Pulmonary artery endothelial cell (primary cell): ENCODE measurements around the gene BSG. TPM values are rescaled to one million over a fixed set of nuclear protein-coding genes. Genes with fewer than 3 reads are reported as not detected.

Experiments
- DNase-seq: peaks from one replicate; pipeline ENCODE4 v3.0.0-alpha.2; 2011; ENCODE audit warnings: low read depth, low spot score
- total RNA-seq: library from RNA; depleted of rRNA; stranded (reverse); fragments of >200 nt; gene quantifications from 2 replicates; pipeline ENCODE4 v1.2.3, GENCODE V29; 2014

BSG gene
- total RNA-seq, 1 donor from 2014 or later = 352 TPM

DNA sequence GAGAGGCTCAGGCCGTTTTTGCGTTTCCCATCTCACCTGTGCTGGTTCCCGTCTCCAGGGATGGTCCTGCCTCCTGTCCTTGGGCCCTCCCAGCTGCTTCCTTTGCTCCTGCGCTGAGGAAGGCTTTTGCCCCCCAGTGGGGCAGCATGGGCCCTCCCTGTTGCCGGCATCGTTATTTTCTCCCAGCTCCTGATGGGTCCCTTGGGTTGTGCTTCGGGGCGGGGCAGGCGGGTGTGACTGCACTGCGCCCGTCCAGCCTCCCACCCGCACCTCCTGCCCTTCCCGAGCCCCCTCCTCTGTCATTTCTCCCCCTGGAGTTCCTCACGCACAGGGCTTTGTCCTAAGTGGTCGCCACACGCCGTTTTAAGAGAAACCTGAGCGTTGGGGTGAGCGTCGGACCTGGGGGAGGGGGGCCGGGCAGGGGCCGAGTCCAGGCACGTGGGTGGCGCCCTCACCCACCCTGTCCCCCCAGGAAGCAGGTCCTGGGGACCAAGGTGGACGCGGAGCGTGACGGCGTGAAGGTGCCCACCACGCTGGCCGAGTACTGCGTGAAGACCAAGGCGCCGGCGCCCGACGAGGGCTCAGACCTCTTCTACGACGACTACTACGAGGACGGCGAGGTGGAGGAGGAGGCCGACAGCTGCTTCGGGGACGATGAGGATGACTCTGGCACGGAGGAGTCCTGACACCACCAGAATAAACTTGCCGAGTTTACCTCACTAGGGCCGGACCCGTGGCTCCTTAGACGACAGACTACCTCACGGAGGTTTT is 31.3 kb upstream of the BSG start:
- no peak for DNase-seq

DNA sequence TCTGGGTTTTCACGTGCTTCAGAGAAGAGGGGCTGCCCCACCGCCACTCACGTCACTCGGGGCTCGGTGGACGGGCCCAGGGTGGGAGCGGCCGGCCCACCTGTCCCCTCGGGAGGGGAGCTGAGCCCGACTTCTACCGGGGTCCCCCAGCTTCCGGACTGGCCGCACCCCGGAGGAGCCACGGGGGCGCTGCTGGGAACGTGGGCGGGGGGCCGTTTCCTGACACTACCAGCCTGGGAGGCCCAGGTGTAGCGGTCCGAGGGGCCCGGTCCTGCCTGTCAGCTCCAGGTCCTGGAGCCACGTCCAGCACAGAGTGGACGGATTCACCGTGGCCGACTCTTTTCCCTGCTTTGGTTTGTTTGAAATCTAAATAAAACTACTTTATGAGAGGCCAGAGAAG is 30.7 kb upstream of the BSG start:
- DNase-seq = no peak

DNA sequence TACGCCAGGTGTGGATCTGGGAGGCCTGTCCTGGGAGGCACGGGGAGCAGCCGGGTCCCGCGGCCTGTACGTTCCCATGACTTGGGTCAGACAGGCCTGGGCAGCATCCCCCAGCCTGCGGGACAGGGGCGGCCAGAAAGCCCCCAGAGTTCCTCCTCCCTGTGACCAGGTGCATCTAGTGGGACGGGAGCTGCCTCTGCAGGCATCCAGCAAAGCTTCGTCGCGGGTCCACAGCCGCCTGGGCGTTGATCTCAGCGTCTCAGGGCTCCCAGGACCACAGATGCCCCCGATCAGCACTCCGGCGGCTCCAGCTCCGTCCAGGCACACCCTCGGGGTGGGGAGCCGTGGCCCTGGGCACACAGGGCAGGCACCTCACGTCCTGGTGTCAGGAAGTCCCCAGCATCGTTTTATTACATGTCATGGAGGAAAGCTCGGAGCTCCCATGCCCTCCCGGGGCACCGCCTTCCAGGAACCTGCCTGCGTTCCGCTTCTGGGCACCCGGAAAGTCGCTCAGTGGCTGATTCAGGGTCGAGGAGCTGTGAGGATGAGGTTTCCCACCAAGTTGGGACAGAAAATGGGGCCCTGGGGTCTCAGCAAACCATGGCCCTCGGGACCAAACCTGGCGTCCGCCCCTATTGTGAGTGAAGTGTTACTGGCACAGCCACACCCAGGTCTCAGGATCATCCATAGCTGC is 30.1 kb upstream of the BSG start:
- no peak for DNase-seq

DNA sequence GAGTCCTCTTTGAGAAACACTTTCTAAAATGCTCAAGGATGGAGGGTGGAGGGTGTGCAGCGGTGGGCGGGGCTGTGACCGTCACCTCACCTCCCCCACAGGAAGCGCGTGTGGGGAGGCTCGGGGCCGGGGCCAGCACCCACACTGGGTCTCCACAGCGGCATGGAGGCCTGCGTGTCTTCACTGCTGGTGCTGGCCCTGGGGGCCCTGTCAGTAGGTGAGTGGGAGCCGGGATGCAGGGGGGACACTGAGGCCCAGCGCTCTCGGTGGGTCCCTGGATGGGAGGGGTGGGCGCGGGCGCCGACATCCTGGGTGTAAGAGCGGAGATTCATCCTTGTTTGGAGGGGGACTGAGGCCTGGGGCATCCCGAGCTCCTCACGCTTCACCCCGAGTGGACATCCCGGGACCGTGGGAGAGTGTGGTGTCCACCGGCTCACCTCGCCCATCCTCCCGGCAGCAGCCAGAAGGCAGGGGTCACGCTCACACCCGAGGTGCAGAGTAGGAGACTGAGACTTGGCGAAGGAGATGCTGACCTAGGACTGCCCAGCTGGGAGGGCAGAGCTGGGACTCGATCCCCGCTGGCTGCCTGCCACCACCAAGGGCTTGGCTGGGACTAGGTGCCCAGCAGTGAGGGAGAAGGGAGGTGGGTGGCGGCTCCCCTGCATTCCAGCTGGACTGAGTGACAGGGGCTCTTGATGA is 28.3 kb upstream of the BSG start, which contains the start of gene GZMM:
GZMM (plus strand) TSS at position 144 of the 699 bp plus-strand sequence; CDS start at position 163, 19 bp downstream.
- DNase-seq = no peak

DNA sequence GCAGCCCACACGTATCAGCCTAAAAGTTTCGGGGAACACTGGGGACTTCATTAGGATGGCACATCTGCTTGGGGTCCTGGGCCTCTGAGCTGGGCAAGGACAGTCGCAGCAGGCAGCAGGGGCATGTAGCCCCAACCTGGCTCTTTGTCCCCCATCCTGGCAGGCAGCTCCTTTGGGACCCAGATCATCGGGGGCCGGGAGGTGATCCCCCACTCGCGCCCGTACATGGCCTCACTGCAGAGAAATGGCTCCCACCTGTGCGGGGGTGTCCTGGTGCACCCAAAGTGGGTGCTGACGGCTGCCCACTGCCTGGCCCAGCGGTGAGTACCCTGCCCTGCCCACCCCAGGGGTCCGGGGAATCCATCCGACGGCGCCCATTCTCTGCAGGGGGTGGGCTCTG is 25.3 kb upstream of the BSG start:
- DNase-seq = no peak

DNA sequence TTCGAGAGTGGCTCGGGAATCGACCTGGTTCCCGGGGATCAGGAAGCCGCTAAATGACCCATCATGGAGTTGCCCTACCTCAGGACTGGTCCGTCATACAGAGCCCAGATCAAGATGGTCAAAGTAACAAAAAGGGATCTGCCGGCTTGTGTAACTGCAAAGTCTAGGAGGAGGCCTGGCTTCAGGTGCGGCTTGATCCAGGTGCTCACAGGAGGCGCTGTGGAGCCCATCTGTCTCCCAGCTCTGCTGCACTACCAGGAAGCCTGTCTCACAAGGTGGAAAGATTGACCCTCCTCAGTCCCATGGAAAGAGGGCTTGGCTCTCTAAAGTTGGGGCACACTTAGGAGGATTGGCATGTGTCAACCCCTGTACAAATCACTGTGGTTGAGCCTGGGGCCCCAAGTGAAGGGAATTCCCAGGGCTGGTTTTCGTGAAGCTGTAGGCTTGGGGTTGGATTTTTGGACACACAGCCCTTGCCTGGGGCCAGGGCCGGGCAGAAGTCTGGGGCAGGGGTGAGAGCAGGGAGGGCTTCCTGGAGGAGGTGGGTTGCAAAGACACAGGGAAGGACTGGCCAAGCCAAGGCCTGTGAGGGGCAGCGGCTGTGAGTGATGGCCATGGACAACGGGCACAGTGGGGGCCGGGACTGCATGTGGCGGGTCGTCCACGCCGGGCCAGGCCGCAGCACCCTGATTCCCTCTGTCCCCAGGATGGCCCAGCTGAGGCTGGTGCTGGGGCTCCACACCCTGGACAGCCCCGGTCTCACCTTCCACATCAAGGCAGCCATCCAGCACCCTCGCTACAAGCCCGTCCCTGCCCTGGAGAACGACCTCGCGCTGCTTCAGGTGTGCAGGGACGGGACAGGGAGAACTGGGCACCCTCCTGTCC is 24.3 kb upstream of the BSG start:
- no peak for DNase-seq

DNA sequence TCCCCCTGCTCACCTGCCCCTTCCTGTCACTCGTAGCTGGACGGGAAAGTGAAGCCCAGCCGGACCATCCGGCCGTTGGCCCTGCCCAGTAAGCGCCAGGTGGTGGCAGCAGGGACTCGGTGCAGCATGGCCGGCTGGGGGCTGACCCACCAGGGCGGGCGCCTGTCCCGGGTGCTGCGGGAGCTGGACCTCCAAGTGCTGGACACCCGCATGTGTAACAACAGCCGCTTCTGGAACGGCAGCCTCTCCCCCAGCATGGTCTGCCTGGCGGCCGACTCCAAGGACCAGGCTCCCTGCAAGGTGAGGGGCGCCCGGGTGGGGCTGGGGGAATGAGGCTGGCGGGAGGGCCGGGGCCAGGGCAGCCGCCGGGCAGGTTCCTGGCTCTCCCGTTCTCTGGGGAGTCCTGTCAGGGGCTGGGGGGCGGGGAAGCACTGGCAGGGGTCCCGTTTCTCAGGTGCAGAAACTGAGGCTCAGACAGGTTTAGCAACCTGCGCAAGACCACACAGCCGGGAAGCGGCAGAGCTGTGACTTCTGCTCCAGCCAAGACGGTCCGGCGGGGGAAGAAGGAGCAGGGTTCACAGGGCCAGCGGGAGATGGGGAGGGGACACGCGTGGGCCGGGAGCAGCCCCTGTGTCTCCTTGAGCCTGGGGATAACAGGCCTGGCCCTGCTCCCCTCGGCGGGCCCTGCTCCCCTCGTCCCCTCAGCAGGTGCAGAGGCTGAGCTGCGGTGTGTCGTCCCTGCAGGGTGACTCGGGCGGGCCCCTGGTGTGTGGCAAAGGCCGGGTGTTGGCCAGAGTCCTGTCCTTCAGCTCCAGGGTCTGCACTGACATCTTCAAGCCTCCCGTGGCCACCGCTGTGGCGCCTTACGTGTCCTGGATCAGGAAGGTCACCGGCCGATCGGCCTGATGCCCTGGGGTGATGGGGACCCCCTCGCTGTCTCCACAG is 23.2 kb upstream of the BSG start:
- no peak for DNase-seq

DNA sequence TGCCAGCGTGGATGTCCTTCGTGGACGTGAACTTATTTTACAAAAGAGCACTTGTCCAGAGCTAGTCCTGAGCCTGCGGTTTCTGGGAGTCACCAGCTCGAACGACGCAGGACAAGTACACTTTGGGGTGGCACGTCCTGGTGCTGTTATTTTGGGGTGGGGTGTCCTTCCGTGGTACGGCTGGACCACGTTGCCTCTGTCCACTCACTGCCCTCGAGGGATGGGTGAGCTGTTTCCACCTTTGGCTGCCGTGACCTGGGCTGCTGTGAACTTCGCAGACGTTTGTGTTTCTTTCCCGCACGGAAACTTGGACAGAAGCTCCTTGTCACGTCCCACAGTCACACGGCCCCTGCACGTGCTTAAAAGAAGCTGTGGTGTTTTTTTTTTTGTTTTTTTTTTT is 17.6 kb upstream of the BSG start:
- DNase-seq = no peak

DNA sequence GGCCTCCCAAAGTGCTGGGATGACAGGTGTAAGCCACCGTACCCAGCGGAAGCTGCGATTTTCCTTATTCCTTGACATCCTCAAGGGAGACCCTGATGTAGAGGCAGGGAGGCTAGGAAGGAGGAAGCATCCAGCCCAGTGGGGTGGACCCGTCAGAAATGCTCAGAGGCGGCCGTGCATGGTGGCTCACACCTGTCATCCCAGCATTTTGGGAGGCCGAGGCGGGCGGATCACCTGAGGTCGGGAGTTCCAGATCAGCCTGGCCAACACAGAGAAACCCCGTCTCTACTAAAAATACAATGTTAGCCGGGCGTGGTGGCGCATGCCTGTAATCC is 17.0 kb upstream of the BSG start:
- DNase-seq = no peak

DNA sequence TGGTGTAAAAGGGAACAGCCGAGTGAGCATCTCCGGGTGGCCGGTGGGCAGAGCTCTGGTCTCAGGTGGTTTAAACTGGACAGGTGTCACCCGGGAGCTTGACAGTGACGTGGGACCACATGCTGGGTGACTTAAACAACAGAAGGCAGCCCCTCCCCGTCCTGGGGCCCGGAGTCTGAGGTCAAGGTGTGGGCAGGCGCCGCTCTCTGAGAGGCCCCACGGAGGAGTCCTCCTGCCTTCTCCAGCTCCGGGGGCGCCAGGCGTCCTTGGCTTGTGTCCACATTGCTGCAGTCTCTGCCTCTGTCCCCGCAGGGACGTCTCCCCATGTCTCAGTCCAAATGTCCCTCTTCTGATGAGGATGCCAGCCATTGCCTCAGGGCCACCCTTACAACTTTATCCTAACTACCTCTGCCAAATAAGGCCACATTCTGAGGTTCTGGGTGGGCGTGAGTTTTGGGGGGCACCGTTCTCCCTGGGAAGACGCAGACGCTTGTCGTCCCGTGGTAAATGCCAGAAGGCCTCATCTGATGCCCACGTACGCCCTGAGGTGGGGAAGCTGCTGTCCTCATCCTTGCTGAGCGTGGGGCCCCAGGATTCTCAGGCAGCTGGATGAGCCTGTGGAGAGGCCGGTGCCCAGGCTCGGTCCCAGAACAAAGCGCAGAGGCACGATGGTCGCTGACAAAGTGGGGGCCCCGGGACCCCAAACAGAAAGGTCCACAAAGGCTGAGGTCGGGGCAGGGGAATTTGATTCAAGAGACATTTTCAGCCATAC is 15.6 kb upstream of the BSG start:
- no peak for DNase-seq

DNA sequence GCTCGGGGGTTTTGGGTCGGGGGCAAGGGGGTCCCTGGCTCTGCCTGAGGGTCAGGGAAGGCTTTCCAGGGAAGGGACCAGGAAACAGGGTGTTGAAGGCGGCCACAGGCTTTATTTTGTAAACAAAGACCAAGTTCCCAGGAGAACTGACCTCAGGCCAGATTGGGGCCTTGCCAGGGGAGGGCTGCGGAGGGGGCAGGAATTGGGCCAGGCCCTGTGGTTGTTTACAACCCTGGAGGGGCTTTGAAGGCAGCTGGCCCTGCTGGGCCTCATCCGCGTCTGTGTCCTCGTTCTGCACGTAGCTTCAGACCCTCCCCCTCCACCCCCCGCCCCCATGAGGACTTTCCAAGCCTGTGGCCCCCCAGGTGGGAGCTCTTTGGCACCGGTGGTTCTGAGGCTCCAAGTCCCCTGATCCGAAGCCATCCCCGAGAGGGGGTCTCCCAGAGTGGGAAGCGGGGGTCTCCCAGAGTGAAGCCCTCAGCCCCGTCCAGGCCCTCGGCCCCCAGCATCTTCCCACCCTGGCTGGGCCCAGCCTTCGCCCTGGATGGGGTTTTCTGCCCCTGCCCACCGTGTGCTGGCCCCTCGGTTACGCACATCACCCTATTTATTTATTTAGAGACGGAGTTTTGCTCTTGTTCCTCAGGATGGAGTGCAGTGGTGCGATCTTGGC is 13.5 kb upstream of the BSG start:
- no peak for DNase-seq

DNA sequence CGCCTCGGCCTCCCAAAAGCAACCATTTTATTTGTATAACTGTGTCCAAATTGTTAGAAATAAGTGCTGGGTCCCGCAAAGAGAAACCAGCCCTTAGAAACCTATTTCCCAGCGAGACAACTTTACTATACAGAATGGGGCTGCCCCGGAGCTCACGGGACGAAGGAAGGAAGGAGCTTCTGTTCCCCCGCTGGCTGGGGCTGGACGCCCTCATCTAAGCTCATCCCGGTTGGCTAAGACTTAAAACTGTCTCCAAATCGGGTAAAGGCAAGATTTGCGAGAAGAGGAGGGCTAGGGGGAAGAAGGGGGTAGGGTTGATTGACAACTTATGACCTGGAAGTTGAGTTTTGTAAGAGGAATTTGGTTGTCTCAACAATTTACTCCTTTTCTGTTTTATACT is 12.3 kb upstream of the BSG start:
- no peak for DNase-seq

DNA sequence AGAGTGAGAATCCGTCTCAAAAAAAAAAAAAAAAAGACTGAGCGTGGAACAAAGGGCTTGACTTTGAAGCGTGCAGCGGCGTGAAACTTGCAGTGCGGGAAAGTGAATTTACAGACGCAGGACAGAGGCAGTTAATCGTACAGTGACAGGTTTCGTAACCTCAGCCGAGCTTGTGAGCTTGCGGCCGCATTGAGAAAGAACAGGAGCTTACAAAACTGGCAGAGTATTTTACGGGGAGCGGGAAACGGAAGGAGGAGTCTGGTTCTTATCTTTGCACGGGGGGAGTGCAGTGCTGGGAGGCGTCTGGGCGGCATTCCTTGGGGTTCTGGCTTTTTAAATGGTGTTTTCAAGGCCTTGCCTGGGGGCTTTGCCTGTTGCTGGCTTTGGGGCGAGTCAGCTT is 6.0 kb upstream of the BSG start:
- DNase-seq = no peak

DNA sequence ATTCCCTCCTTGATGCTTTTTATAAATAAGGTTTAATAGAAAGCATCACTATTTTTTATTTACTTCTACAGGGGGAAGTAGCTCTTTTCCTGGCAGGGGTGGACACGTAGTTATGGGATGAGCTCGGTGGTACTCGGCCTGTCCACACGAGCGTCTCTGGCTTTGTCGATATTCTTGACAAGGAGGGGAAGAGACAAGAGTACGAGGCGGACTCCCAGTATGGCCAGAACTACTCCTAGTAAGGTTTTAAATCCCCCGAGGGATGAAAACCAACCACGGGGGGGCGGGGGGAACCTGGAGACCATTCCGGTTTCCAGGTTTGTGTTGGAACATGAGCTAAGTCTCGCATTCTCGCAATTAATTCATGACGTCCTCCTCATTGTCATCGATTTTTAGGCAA is 5.6 kb upstream of the BSG start:
- no peak for DNase-seq

DNA sequence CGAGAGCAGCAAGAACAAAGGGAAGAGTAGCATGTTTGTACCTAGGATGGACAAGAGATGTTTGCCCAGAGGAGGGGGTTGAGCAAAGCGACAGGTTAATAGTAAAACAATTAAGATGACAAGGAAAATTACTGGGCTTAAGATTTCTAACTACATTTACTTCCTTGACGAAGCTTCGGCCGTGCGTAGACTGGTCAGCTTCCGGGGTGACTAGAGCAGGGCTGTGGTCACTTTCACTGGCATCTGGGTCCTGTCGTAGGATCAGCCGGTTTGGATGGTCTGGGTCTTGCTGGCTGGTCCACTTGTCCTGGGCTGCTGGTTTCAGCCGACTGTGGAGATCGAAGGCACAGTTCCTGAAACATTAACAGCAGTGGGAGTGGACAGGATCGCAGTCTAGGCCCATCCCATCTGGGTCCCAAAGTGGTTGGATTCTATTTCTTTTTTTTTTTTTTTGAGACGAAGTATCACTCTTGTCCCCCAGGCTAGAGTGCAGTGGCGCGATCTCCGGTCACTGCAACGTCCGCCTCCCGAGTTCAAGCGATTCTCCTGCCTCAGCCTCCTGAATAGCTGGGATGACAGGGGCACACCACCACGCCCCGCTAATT is 5.0 kb upstream of the BSG start:
- DNase-seq = no peak

DNA sequence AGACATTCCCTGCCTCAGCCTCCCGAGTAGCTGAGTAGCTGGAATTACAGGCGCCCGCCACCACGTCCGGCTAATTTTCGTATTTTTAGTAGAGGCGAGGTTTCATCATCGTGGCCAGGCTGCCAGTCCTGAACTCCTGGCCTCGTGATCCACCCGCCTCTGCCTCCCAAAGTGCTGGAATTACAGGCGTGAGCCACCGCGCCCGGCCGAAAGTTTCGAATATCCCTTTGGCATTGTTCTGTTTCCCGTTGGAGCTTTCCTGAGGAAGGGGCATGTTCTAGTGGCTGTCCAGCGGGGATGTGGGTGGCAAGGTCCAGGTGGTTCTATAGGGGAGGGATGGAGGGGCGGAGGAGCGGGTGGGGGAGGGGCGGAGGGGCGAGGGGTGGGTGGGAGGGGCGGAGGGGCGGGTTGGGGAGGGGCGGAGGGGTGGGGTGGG is 2.1 kb upstream of the BSG start:
- no peak for DNase-seq

DNA sequence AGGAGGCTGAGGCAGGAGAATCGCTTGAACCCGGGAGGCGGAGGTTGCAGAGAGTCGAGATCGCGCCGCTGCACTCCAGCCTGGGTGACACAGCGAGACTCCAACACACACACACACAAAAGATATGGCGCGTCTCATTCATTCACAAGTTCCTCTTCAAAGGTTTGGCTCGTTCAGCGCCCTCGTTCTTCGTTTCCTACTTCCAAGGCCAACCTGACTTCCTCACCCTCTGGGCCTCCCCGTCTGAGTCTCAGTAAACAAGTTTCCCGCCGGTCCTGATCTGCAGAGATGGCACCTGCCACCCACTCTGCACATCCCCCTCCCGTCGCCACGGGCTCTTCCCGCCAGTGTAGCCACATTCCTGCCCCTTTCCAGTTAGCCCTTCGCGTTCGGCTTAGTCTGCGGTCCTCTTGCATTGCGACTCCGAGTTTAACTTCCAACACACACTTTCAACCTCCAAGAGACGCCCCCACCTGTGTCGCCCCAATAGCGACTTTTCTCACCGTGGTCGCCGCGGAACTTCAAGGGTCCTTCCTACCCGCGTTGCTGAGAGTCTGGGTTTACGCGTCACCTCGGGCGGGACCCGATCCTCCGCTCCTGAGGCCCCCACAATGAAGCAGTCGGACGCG is 1.3 kb upstream of the BSG start:
- no peak for DNase-seq

DNA sequence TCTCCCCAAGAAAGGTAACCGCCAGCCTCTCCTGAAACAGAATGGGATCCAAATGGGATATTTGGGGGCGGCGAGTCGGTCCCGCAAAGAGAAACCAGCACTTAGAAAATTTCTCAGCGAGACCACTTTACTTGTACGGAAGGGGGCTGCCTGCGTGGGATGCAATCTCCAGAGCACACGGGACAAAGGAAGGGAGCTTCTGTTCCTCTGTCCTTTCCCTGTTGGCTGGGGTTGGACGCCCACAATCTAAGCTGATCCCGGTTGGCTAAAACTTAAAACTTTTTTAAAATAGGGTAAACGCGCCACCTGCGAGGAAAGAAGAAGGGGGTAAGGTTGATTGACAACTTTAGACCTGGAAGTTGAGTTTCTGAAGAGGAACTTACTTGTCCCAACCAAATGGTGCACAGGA is 826 bp upstream of the BSG start:
- no peak for DNase-seq
